Gastroesophageal sphincter (tissue), 3 donors: ENCODE results near the gene RAN.

Experiments used
- EP300 ChIP-seq: sonication (generic); formaldehyde crosslinking; IDR thresholded peaks from one replicate; pipeline ENCODE4 v1.6.1; 2017; ENCODE audit warnings: antibody characterized with exemption, mild to moderate bottlenecking
- TF ChIP-seq, protein P1 (sequence below), 4 experiments: fragments of 200-600 bp in 2 of 4; fragments of 450-650 bp in 2 of 4; sonication (generic) in 1 of 4; IDR thresholded peaks; one replicate each; pipeline ENCODE4 v1.5.1; 2017 to 2019; ENCODE audit warnings: antibody characterized with exemption in 4 of 4, mild to moderate bottlenecking in 2 of 4, moderate library complexity in 2 of 4

DNA sequence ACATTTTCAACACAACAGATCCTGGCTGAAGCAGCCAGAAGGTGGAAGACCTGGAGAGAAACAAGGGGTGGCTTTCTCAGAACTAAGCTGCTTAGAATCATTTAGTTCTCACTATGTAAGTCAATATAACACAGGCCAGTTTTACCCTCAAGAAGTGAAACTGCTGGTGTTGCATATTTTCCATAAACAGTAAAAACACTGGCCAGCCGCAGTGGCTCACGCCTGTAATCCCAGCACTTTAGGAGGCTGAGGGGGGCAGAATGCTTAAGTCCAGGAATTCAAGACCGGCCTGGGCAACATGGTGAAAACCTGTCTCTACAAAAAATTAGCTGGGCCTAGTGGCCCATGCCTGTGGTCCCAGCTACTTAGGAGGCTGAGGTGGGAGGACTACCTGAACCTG, 44.4 kb upstream of the RAN start:
- TF ChIP-seq, protein P1, sequence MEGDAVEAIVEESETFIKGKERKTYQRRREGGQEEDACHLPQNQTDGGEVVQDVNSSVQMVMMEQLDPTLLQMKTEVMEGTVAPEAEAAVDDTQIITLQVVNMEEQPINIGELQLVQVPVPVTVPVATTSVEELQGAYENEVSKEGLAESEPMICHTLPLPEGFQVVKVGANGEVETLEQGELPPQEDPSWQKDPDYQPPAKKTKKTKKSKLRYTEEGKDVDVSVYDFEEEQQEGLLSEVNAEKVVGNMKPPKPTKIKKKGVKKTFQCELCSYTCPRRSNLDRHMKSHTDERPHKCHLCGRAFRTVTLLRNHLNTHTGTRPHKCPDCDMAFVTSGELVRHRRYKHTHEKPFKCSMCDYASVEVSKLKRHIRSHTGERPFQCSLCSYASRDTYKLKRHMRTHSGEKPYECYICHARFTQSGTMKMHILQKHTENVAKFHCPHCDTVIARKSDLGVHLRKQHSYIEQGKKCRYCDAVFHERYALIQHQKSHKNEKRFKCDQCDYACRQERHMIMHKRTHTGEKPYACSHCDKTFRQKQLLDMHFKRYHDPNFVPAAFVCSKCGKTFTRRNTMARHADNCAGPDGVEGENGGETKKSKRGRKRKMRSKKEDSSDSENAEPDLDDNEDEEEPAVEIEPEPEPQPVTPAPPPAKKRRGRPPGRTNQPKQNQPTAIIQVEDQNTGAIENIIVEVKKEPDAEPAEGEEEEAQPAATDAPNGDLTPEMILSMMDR (IDR thresholded peaks at IDR 0.05) = no peak
- TF ChIP-seq EP300 = no peak
